T-helper 17 cell (primary cell): ENCODE data around the gene PXYLP1. TPM values are rescaled to one million over a fixed set of nuclear protein-coding genes. Genes with fewer than 3 reads are reported as not detected.
"Not testable (repeated sequence)": the region's sequence is repeated elsewhere in the genome, so short reads cannot be mapped to it uniquely, and the experiment has no call there.

ENCODE experiments used
- ATAC-seq: fragments of 150-1000 bp; cut with Tn5 transposase; 2 replicates; pipeline ENCODE4 v1.10.0; 2021; ENCODE audit warnings: mild to moderate bottlenecking, moderate library complexity
- DNase-seq, 3 donors: peaks; one replicate each; pipeline versions ENCODE4 v3.0.0 to v3.0.0-alpha.2; 2020 to 2021
- H3K9me3 ChIP-seq: one replicate; pipeline ENCODE4 v1.7.0; 2013; ENCODE audit warnings: low read length, mild to moderate bottlenecking; ENCODE audit not compliant: control insufficient read depth, poor library complexity, severe bottlenecking
- H3K27ac Mint-ChIP-seq: one replicate; pipeline ENCODE4 v1.8.0; 2022; ENCODE audit warnings: mild to moderate bottlenecking, moderate library complexity, mixed read lengths
- H3K27me3 Mint-ChIP-seq: one replicate; pipeline ENCODE4 v1.8.0; 2022; ENCODE audit warnings: mixed read lengths
- H3K36me3 Mint-ChIP-seq: one replicate; pipeline ENCODE4 v1.8.0; 2022; ENCODE audit warnings: low read depth, mixed read lengths
- H3K4me1 Mint-ChIP-seq: one replicate; pipeline ENCODE4 v1.8.0; 2022; ENCODE audit warnings: mild to moderate bottlenecking, mixed read lengths
- H3K4me3 Mint-ChIP-seq: one replicate; pipeline ENCODE4 v1.8.0; 2022; ENCODE audit warnings: mild to moderate bottlenecking, moderate library complexity, mixed read lengths
- total RNA-seq, 4 donors: library from RNA in 2 of 4; stranded (reverse) in 2 of 4; gene quantifications; one replicate each; pipeline ENCODE4 v1.2.3 and lab custom pipeline; 2022 to 2026

The PXYLP1 gene
- total RNA-seq, 2 donors from 2014 or later: 6.1 to 9.0 TPM

DNA sequence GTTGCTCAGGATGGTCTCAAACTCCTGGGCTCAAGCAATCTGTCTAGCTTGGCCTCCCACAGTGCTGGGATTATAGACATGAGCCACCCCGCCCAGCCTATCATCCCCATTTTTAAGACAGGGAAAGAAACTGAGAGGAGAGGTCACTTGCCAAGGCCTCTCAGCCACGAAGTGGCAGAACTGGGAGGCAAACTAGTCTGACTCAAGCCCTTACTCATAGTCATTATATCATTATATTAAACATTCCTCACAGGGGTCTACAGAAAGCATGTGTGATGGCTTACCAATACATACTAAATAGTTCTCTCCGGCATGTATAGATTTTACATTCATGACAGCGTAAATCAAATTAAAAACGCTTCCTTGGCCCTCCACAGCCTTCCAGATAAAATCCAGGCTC, 74.7 kb downstream of the PXYLP1 start:
- H3K9me3 ChIP-seq: no peaks in the 10 kb centered on the region
- Mint-ChIP-seq H3K27me3 (no peaks in the 10 kb centered on the region), H3K4me1 (peaks cover 36% of the 10 kb centered on the region), H3K4me3 (no peak overlapping the region), H3K36me3 (no peaks in the 10 kb centered on the region), H3K27ac (peak overlapping the region; percentile 91)
- ATAC-seq (no peak), DNase-seq (no peak)

DNA sequence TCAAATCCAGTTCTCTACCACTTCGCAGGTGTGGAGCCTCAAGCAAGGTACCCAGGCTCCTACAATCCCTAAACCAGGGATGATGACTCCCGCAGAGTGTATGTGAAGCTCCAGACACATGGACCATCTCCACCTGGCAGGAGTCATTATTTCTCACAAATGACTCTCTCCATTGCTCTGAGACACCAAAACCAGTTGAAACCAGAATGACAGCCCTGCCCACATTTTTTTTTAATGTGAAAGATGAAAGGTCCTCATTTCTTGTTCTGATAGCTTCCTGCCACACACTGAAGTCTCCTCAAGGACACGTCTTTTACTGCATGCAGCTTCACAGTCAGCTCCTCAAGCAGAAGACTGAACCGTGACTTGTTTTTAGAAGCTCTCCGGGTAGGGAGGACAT, 75.3 kb downstream of the PXYLP1 start:
- DNase-seq: no peak
- Mint-ChIP-seq H3K27ac (peak overlapping the region; percentile 91), H3K36me3 (peaks cover 2% of the 10 kb centered on the region), H3K4me1 (peaks cover 41% of the 10 kb centered on the region), H3K4me3 (peak overlapping the region; percentile 81), H3K27me3 (no peaks in the 10 kb centered on the region)
- no peaks in the 10 kb centered on the region for H3K9me3 ChIP-seq
- ATAC-seq: peak; percentile 29

DNA sequence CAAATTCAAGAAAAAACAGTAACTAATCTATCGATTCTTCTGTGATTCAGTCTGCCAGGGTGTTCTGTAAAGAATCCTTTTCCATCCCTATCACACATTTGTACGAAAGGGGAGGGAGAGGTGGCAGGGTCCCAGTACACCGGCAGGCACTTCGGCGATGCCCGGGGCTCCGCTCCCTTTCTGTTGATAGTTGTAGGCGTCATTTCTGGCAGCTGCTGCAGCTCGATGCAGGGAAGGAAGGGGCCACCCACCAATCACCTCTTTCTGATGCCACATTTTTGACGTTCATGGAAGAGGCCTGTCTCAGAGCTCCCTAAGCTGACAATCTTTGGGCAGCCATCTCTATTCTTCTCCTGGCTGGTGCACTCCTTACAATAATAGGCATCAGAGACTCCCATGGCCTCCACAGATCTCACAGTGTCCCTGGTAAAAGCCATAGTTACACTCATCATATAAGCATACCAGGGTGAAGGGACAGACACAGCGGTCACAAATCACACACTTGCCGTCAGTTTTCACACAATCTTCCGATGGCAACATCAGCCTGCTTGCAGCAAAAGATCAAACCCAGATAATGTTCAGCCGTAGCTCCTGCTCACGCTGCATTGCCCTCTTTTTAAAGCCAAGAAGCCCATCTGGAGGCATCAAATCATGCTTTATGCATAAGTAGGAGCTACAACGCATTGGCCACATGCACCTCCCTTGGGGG, 75.9 kb downstream of the PXYLP1 start:
- Mint-ChIP-seq H3K36me3 (peaks cover 2% of the 10 kb centered on the region), H3K27me3 (no peaks in the 10 kb centered on the region), H3K27ac (peak overlapping the region; percentile 91), H3K4me3 (peak overlapping the region; percentile 81), H3K4me1 (peaks cover 47% of the 10 kb centered on the region)
- no peaks in the 10 kb centered on the region for H3K9me3 ChIP-seq
- DNase-seq (no peak), ATAC-seq (no peak)

- peaks cover 50% of the 10 kb centered on the region for H3K4me1 Mint-ChIP-seq
- no peak for DNase-seq
- ATAC-seq: no peak
- peak overlapping the region; percentile 81 for H3K4me3 Mint-ChIP-seq
- H3K36me3 Mint-ChIP-seq: peaks cover 2% of the 10 kb centered on the region
- no peaks in the 10 kb centered on the region for H3K27me3 Mint-ChIP-seq
- no peak overlapping the region for H3K27ac Mint-ChIP-seq
- H3K9me3 ChIP-seq: no peaks in the 10 kb centered on the region
Measured at GRCh38 chr3:141308588-141309218, 77.1 kb downstream of the PXYLP1 start.

DNA sequence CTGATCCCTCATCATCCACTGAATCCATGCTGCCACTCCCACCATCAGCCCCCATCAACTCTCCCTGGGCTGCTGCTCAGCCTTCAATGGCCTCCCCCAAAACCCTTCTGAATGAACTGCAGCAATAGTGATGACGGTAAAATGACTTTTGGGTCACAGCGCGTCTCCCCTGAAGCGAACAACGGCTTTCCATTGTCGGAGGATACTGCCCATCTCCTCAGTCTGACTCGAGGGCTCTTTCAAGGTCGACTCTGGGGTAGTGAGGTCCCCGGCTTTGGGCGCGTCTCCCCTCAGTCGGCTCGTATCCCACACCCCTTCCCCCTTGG, 79.5 kb downstream of the PXYLP1 start:
- H3K27ac Mint-ChIP-seq: peak overlapping the region; percentile 98
- H3K27me3 Mint-ChIP-seq: no peaks in the 10 kb centered on the region
- no peaks in the 10 kb centered on the region for H3K9me3 ChIP-seq
- H3K4me3 Mint-ChIP-seq: peak overlapping the region; percentile 100
- peaks cover 2% of the 10 kb centered on the region for H3K36me3 Mint-ChIP-seq
- ATAC-seq (no peak), DNase-seq (no peak)
- H3K4me1 Mint-ChIP-seq: peaks cover 50% of the 10 kb centered on the region

- Mint-ChIP-seq H3K27ac (peak overlapping the region; percentile 98), H3K27me3 (no peaks in the 10 kb centered on the region), H3K4me3 (peak overlapping the region; percentile 100), H3K4me1 (peaks cover 47% of the 10 kb centered on the region), H3K36me3 (peaks cover 2% of the 10 kb centered on the region)
- H3K9me3 ChIP-seq: no peaks in the 10 kb centered on the region
- ATAC-seq: peak; percentile 98
- peak; percentile 92 to 96 (median 95) for DNase-seq
Measured at GRCh38 chr3:141311496-141312353, 80.1 kb downstream of the PXYLP1 start.

DNA sequence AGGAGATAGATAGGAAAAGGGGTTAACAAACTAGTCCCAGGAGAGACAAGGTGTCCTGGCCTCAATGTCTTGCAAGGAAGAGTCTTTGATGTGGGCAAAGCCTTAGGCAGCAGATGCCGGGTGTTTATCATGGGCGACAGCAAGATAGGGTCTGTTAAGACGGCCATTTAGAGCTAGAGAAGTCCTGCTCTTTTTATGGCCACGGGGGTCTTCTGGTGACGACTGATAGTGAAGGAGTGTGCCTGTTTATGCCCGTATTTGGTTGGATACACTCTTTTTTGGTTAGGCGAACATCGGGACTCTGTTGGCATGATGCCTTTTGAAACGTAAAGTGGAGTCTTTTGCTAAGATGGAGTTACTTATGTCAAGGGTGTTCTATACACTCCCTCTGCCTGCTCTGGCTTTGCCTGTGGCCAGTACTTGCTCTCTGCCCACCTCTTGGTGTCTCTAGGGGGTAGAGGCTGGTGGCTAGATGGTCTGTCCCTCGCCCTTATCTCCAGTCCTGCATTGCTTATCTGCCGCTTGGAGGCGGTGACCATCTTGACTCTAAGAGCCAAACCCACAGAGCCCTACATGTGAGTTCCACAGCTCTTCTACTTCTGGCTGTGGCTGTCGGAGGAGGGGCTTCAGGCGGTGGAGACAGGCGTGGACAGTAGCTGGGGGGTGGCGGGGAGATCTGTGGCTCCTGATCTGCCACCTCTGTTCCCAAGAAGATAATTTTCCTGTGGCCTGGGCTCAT, 80.9 kb downstream of the PXYLP1 start:
- DNase-seq (no peak), ATAC-seq (no peak)
- H3K27me3 Mint-ChIP-seq: no peaks in the 10 kb centered on the region
- H3K4me3 Mint-ChIP-seq: peak overlapping the region; percentile 100
- H3K9me3 ChIP-seq: no peaks in the 10 kb centered on the region
- H3K36me3 Mint-ChIP-seq: peaks cover 2% of the 10 kb centered on the region
- H3K4me1 Mint-ChIP-seq: peaks cover 40% of the 10 kb centered on the region
- H3K27ac Mint-ChIP-seq: peak overlapping the region; percentile 98

DNA sequence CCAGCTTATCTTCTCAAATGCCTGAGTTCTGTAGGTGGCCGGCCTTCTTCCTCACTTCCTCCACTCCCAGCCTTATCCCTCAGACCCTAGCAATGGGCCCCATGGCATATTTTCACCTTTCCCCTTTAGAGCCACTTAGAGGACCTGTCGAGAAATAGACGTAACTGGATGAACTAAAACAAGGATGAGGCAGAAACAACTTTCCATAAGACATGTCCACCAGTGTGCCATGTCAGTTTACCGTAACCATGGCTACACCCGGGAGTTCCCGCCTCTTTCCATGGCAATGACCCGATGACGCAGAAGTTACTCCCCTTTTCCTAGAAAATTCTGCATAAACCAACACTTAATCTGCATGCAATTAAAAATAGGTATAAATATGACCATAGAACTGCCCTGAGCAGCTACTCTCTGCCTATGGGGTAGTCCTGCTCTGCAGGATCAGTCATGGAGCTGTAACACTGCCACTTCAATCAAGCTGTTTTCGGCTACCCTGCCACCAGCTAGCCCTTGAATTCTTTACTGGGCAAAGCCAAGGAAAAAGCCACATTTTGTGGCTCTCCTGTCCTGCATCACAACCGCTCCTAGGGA, 81.6 kb downstream of the PXYLP1 start:
- H3K4me1 Mint-ChIP-seq: peaks cover 33% of the 10 kb centered on the region
- H3K9me3 ChIP-seq: no peaks in the 10 kb centered on the region
- no peak overlapping the region for H3K27ac Mint-ChIP-seq
- ATAC-seq (no peak), DNase-seq (no peak)
- no peaks in the 10 kb centered on the region for H3K27me3 Mint-ChIP-seq
- H3K36me3 Mint-ChIP-seq: peaks cover 2% of the 10 kb centered on the region
- H3K4me3 Mint-ChIP-seq: no peak overlapping the region

DNA sequence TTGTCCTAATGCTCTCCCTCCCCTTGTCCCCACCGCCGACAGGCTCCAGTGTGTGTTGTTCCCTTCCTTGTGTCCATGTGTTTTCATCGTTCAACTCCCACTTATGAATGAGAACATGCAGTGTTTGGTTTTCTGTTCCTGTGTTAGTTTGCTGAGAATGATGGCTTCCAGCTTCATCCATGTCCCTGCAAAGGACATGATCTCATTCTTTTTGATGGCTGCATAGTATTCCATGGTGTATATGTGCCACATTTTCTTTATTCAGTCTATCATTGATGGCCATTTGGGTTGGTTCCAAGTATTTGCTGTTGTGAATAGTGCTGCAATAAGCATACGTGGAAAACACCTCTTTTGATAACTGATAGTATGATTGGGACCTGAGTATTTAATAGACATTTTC, 82.8 kb downstream of the PXYLP1 start:
- H3K27me3 Mint-ChIP-seq, H3K27ac Mint-ChIP-seq, DNase-seq, H3K9me3 ChIP-seq, H3K4me3 Mint-ChIP-seq, ATAC-seq, H3K36me3 Mint-ChIP-seq: not testable (repeated sequence)
- peaks cover 27% of the 10 kb centered on the region for H3K4me1 Mint-ChIP-seq

GRCh38 chr3:141316851-141317250, 85.2 kb downstream of the PXYLP1 start:
- Mint-ChIP-seq H3K4me1 (peaks cover 25% of the 10 kb centered on the region), H3K36me3 (peaks cover 3% of the 10 kb centered on the region), H3K27ac (no peak overlapping the region), H3K27me3 (no peaks in the 10 kb centered on the region), H3K4me3 (no peak overlapping the region)
- DNase-seq: no peak
- no peak for ATAC-seq
- no peaks in the 10 kb centered on the region for H3K9me3 ChIP-seq

- H3K4me3 Mint-ChIP-seq: peak overlapping the region; percentile 34
- peak; percentile 35 for ATAC-seq
- no peak overlapping the region for H3K27ac Mint-ChIP-seq
Measured at GRCh38 chr3:141320399-141321108, 88.9 kb downstream of the PXYLP1 start.

DNA sequence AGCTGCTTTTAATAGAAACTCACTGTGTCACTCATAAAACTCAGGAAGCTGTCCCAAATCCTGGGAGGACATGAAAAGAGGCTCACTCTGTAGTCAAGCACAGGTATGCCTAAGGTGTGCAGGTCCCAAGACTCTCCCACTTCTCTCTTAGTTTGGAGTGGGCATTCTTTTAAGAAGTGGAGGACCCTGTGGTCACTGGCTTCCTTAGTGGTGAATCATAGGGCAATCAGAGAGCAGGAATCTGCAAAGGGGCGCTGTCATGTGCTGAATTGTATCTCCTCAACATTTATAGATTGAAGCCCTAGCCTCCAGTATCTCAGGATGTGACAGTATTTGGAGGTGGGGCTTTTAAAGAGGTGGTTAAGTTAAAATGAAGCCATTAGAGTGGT, 89.5 kb downstream of the PXYLP1 start:
- ATAC-seq (no peak), DNase-seq (no peak)
- Mint-ChIP-seq H3K27ac (peak overlapping the region; percentile 41), H3K36me3 (peaks cover 5% of the 10 kb centered on the region), H3K27me3 (peaks cover 6% of the 10 kb centered on the region), H3K4me1 (peaks cover 13% of the 10 kb centered on the region), H3K4me3 (peak overlapping the region; percentile 34)
- no peaks in the 10 kb centered on the region for H3K9me3 ChIP-seq

More at GRCh38 chr3:141320399-141321108, 88.9 kb downstream of the PXYLP1 start:
- DNase-seq: no peak
- H3K9me3 ChIP-seq: no peaks in the 10 kb centered on the region
- H3K27me3 Mint-ChIP-seq: peaks cover 6% of the 10 kb centered on the region
- H3K4me1 Mint-ChIP-seq: peaks cover 13% of the 10 kb centered on the region
- peaks cover 5% of the 10 kb centered on the region for H3K36me3 Mint-ChIP-seq
